ENCODE measurements around the gene ITIH1.
A peak's percentile ranks its signal among the peaks of the same experiment; 100 is the strongest.
"Not testable (repeated sequence)": the region's sequence is repeated elsewhere in the genome, so short reads cannot be mapped to it uniquely, and the experiment has no call there.

Gene ITIH1, protein sequence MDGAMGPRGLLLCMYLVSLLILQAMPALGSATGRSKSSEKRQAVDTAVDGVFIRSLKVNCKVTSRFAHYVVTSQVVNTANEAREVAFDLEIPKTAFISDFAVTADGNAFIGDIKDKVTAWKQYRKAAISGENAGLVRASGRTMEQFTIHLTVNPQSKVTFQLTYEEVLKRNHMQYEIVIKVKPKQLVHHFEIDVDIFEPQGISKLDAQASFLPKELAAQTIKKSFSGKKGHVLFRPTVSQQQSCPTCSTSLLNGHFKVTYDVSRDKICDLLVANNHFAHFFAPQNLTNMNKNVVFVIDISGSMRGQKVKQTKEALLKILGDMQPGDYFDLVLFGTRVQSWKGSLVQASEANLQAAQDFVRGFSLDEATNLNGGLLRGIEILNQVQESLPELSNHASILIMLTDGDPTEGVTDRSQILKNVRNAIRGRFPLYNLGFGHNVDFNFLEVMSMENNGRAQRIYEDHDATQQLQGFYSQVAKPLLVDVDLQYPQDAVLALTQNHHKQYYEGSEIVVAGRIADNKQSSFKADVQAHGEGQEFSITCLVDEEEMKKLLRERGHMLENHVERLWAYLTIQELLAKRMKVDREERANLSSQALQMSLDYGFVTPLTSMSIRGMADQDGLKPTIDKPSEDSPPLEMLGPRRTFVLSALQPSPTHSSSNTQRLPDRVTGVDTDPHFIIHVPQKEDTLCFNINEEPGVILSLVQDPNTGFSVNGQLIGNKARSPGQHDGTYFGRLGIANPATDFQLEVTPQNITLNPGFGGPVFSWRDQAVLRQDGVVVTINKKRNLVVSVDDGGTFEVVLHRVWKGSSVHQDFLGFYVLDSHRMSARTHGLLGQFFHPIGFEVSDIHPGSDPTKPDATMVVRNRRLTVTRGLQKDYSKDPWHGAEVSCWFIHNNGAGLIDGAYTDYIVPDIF

DNA sequence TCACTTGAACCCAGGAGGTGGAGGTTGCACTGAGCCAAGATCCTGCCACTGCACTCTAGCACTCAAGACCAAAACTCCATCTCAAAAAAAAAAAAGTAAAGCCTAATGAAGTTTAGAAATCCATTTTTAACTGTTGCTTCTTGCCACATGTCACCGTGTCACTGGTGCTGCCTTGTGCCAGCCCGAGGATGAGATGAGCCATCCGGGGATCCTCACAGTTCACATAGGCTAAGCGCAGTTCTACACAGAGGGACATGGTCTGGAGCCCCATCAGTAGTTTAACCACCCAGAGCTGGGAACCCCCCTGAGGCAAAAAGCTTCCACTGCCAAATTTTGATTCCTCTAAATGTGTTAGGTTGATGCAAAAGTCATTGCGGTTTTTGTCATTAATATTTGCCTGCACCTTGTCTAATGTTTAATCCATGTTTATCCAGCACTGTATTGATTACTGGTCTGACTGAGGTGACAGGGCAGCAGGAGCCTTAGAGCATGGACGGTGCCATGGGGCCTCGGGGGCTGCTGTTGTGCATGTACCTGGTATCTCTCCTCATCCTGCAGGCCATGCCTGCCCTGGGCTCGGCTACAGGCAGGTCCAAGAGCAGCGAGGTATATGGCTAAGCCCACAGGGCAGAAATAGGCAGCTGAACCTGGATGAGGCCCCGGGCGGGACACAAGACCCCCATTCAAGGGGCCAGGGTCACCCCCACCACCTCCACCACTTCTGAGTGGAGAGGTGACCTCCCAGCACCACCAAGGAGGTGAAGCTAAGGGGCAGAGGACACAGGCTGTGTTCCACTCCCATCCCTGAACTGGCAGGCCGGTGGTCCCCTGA is at the start of gene ITIH1:
TSS of gene ITIH1 (plus strand) at position 473 of the 832 bp plus-strand sequence. CDS start at position 490, 17 bp downstream.
- no peak for DNase-seq

DNA sequence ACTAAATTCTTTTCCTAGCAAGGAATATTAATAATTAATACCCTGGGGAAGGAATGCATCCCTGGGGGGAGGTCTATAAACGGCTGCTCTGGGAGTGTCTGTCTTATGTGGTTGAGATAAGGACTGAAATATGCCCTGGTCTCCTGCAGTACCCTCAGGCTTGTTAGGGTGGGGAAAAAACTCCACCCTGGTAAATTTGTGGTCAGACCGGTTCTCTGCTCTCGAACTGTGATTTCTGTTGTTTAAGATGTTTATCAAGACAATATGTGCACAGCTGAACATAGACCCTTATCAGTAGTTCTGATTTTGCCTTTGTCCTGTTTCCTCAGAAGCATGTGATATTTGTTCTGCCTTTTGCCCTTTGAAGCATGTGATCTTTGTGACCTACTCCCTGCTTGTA is 48.6 kb upstream of the ITIH1 start:
- not testable (repeated sequence) for DNase-seq

GRCh38 chr3:52730681-52731080 is 46.7 kb upstream of the ITIH1 start:
- DNase-seq: no peak

- DNase-seq: no peak
These were observed 45.8 kb upstream of the ITIH1 start for GRCh38 chr3:52731590-52731989.

GRCh38 chr3:52733256-52733891 is 44.0 kb upstream of the ITIH1 start:
- DNase-seq: no peak

DNA sequence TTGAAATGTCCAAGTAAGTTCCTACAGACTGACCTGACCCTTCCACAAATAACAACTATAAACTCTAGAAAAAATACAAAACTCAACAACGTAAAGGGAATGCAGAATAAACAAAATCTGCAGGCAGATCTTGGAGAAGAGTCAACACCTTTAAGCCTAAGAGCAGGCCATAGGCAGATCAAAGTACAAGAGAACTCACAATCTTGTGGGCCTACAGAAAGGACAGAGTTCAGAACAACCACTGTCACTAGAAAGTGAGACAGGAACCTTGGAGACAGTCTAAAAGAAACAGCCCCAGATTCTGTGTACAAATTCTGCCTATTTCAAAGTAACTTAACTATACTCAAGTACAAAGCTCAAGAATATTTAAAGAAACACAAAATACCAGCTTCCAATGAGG is 37.7 kb upstream of the ITIH1 start:
- DNase-seq: no peak

DNA sequence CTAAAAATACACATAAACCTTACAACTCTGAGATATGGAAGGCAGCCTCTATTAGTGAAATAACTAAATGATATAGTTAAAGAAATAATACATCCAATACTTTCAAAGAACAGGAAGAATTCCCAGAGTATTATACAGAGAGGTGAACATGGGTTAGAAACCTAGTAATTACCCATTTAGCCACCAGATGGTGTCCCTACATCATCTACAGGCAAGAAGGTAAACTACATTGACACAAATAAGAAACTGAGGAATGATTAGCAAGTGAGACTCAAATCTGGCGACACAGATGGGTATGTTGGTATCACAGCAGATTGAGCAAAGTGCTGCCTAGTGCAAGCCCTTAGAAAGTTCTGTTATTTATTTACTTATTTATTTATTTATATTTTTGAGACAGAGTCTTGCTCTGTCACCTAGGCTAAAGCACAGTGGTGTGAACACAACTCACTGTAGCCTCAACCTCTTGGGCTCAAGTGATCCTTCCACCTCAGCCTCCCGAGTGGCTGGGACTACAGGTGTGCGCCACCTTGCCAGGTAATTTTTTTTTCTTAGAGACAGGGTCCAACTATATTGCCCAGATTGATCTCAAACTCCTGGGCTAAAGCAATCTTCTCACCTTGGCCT is 34.9 kb upstream of the ITIH1 start:
- peak; percentile 1 for DNase-seq

- no peak for DNase-seq
These were observed 34.2 kb upstream of the ITIH1 start for GRCh38 chr3:52743152-52743551.

GRCh38 chr3:52743721-52744120 is 33.7 kb upstream of the ITIH1 start:
- DNase-seq: no peak

DNA sequence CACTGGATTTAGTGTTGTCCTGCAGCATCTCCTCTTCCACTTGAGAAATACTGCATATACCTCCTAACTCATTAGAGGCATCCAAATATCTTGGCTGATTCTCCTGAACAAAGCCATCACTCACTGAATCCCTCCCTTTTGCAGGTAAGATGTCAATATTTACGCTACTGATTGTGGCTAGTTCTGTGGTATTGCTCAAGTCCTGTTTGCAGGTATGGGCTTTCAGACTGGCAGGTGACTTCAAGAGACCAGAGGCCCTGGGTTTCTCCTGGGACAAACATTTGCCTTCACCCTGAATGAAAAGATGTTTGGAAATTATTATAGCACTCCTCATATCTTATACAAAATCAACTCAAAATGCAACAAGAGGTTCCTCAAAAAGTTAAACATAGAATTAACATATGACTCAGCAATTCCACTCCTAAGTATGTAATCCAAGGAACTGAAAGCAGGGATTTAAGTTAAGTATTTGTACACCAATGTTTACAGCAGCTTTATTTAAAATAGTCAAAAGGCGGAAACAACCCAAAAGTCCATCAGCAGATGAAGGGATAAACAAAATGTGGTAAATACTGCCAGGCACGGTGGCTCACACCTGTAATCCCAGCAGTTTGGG is 25.2 kb upstream of the ITIH1 start:
- DNase-seq: no peak

- DNase-seq: no peak
These were observed 23.0 kb upstream of the ITIH1 start for GRCh38 chr3:52754373-52754772.

DNA sequence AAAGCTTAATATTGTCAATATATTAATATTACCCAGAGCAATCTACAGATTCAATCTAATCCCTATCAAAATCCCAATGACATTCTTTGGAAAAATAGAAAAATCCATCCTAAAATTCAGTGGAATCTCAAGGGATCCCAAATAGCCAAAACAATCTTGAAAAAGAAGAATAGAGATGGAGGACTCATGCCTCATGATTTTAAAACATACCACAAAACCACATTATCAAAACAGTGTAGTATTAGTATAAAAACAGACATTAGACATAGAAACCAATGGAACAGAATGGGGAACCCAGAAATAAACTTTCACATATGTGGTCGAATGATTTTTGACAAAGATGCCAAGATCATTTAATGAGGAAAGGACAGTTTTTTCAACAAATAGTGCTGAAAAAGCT is 21.3 kb upstream of the ITIH1 start:
- no peak for DNase-seq

GRCh38 chr3:52763466-52763865 is 13.9 kb upstream of the ITIH1 start:
- DNase-seq: no peak

GRCh38 chr3:52769786-52770455 is 7.5 kb upstream of the ITIH1 start:
- peak; percentile 1 for DNase-seq

DNA sequence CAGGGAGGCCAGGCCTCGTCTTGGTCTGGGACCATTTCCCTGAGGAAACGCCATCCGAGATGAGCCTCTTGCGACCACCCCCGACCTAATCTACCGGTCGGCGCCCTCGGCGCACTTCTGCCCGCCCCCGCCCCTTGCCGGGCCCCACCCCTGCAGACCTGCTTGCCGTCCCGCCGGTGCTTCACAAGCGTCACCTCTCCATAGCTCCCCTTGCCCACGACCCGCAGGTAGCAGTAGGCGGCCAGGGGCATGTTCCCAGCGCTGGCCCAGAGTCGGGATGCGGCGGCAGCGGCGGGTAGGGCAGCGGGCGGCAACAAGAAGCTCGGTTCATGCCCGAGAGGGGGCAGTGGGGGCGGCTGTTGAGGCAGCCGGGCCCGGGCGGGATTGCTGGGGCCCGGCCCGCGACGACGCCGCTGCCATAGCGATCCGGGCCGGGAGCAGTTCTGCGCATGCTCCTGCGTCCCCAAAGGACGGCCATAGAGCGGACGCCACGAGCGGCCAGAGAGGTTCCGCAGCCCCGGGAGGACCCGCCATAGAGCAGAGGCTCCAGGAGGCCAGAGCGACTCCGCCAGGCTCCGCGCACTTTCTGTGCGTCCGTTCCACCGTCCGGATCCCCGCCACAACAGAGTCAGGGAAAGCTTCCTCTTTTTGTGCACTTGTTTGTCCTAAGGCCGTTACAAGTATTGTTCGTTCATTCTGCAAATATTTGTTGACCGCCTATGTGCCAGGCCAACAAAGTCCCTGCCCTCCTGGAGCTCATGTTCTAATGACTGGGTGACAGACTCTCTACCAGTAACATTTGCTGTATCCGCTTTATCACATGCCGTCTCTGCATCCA is 6.7 kb upstream of the ITIH1 start, which contains the start of gene NEK4:
TSS of gene NEK4 (minus strand) at position 445 of the 838 bp plus-strand sequence. CDS start at position 251, 194 bp downstream.
- DNase-seq: peak; percentile 88

GRCh38 chr3:52771334-52771681 is 6.1 kb upstream of the ITIH1 start:
- DNase-seq: no peak

DNA sequence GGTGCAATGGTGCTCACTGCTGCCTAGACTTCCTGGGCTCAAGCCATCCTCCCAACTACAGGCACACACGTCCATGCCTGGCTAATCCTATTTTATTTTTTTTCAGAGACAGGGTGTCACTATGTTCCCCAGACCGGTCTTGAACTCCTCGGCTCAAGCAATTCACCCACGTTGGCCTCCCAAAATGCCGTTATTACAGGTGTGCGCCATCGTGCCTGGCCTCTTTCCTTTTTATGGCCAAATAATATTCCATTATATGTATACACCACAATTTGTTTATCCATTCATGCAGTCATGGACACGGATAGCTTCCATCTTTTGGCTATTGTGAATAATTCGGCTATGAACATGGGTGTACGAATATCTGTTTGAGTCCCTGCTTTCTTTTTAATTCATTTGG is 5.7 kb upstream of the ITIH1 start:
- DNase-seq: no peak

DNA sequence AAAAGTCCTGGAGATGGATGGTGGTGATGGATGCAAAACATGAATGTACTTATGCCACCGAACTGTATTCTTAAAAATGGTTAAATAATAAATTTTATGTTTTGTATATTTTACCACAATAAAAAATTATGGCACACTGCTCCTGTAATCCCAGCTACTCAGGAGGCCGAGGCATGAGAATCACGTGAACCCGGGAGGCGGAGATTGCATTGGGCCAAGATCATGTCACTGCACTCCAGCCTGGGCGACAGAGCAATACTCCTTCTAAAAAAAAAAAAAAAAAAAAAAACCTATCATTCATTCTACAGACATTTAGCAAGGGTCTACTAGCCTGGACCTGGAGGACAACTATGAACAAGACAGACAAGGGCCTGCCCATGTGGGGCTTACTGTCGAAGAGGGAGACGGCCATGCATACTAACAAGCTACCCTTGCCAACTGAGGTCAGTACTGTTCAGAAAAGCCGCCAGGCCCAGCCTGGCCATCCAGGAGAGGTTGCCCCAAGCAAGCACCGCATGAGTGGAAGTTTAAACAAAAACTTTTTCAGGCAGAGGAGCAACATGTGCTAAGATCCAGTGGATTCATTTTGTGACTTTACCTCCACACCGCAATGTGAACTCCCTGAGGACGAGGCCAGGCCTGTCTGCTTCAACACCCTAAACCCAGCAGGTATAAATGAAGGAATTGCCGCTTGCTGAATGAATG is 3.9 kb upstream of the ITIH1 start:
- no peak for DNase-seq

DNA sequence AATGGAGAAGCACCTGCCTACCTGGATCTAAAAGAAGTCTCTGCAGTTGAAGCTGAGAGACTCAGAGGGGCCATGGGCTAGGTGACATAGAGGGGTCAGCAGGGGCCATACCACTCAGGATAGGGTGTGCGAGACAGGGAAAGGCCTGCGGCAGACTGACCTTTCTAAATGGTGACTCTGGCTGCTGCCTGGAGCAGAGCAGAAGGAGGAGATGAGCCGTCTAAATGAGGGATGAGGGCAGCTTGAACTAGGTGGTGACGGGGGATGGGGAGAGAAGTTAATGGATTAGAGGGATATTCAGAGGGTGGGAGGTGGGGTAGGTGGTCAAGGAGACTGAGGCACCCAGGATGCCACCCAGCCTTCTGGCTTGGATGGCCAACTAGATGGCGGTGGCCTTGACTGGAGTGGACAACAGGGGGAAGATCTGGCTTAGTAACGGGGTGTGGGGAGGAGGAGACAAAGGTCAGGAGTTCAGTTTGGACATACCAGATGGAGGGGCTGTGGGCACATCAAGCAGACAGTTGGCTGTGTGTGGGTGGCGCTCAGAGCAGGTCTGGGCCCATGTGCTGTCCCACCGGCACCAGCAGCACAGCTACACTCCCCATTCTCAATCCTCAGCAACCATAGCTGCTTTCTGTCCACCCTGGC is 3.2 kb upstream of the ITIH1 start:
- DNase-seq: no peak
